ENCODE measurements around the gene SMPD3.

GRCh38 chr16:68450741-68451255, 2.5 kb upstream of the SMPD3 start:
- TF ChIP-seq SP1 (IDR thresholded peaks at IDR 0.05; ENCODE audit: low read depth) (no peak), RAD21 (IDR thresholded peaks at IDR 0.05; ENCODE audit: low read depth) (no peak), CTCF (IDR thresholded peaks at IDR 0.05 in 2 of 3, conservative IDR thresholded peaks at IDR 0.05 in 1 of 3; ENCODE audit: borderline replicate concordance in 1 of 3, insufficient read depth in 1 of 3, low read depth in 2 of 3, low read length in 2 of 3) (no peak), SIN3A (IDR thresholded peaks at IDR 0.05; ENCODE audit: low read depth) (no peak), POLR2A (IDR thresholded peaks at IDR 0.05; ENCODE audit: borderline replicate concordance, extremely low read depth, insufficient read depth, insufficient read length) (no peak), ZNF274 (IDR thresholded peaks at IDR 0.05; ENCODE audit: low read depth, low read length) (no peak), REST (IDR thresholded peaks at IDR 0.05; ENCODE audit: low read depth) (no peak), ZFX (IDR thresholded peaks at IDR 0.05) (no peak), EGR1 (IDR thresholded peaks at IDR 0.05; ENCODE audit: low read depth) (no peak)

Measured in HCT116 (cell line).